Testis (tissue), 2 donors: ENCODE measurements around the gene DYTN.

Experiments used
- CTCF ChIP-seq, 3 experiments: fragments of 450-650 bp in 2 of 3; fragments of 200-600 bp in 1 of 3; sonication (generic) in 1 of 3; IDR thresholded peaks; one replicate each; pipeline ENCODE4 v1.5.1; 2016 to 2019; ENCODE audit warnings: antibody characterized with exemption in 3 of 3, mild to moderate bottlenecking in 2 of 3, moderate library complexity in 1 of 3
- POLR2A ChIP-seq: fragments of 450-650 bp; IDR thresholded peaks from one replicate; pipeline ENCODE4 v1.6.1; 2017; ENCODE audit warnings: antibody characterized with exemption, mild to moderate bottlenecking, moderate library complexity

GRCh38 chr2:206701952-206702605, 16.1 kb downstream of the DYTN start:
- TF ChIP-seq POLR2A (no peak), CTCF (IDR thresholded peaks at IDR 0.05) (no peak)
